GM19395 (cell line): Measurements from ENCODE around the gene SPTBN1.
"Not testable (repeated sequence)": the region's sequence is repeated elsewhere in the genome, so short reads cannot be mapped to it uniquely, and the experiment has no call there.

Experiments
- ATAC-seq: cut with Tn5 transposase; IDR thresholded peaks from one replicate; pipeline ENCODE4 v1.9.1; 2021; ENCODE audit warnings: mild to moderate bottlenecking, moderate library complexity; ENCODE audit not compliant: unreplicated experiment

SPTBN1 gene

DNA sequence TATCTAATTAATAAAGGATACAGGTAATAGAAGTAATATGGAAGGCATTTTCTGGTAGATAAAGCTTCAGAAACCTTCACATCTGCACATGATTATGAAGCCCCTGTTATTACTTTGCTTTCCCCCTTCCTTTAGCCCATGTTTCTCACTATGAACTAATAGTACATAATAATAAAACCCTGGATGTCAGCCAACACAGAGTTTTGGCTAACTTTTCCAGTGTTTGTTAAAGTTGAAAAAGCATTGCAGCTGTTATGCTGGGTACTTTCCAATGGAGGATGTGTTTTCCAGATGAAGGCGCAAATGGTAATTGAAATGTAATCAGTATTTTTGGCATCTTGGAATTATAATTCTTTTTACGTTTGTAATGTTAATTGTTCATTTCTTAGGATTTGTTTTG lies 43.5 kb downstream of the SPTBN1 start:
- no peak for ATAC-seq

DNA sequence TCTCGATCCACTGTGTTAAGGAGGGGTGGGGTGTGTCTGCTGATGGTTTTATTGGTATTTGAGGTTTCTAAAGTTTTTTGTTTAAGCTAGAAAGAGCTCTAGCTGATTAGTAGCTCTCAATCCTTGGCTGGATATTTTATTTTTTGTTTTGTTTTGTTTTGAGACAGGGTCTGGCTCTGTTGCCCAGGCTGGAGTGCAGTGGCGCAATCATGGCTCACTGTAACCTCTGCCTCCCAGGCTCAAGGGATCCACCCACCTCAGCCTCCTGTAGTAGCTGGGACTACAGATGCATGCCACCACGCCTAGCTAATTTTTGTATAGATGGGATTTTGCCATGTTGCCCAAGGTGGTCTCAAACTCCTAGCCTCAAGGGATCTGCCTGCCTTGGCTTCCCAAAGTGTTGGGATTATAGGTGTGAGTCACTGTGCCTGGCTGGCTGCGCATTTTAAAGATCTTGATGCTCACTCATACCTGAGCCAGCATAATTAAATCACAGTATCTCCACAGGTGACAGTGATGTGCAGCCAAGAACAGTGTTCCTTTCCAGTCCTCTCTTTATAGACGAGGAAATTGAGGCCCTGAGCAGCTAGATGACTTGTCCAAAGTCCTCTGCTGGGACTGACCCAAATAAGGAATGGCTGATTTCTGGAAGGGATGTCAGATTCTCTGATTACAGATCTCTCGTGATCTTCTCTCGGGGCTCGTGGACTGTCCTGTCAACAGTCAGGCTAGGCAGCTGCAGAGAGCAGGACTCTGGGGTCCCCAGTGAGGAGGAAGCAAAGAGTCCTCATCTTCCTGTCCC lies 44.5 kb downstream of the SPTBN1 start:
- ATAC-seq, result no peak

DNA sequence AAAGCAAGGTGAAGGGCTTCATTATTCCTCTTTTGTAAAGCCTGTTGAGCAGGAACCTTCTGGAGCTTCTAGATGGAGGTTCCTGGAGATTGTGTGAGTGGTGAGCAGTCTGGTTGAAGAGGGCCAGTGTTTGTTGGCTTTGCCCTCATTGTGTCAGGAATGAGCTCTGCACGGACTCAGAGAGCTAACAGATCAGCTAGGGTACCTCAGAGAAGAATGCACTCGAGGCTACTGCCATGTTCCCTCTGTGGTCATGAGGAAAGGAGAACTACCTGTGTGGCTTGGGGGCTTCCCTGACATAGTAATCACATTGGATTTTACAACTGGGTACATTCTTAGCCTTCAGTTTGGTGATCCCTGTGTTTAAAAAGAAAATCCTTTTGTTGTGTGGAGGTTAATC lies 46.6 kb downstream of the SPTBN1 start:
- ATAC-seq, result no peak

DNA sequence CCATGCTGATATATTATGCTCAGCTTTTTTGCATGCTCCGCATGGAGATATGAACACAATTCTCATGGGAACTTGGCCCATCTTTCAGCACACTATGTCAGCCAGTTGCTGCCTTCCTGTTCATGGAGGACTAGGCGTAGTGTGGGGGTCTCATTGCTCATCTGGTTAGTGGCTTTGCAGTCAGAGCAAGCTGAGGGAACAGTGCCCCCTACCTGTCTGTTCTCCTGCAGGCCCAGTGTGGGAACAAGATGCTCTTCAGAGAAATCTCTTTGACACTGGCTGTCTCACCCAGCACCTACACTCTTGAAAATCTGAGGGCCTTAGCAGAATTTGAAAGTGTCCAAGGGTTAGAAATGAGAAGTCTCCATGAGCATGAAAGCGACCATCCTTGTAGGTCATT lies 47.1 kb downstream of the SPTBN1 start:
- ATAC-seq, result peak; percentile 71

DNA sequence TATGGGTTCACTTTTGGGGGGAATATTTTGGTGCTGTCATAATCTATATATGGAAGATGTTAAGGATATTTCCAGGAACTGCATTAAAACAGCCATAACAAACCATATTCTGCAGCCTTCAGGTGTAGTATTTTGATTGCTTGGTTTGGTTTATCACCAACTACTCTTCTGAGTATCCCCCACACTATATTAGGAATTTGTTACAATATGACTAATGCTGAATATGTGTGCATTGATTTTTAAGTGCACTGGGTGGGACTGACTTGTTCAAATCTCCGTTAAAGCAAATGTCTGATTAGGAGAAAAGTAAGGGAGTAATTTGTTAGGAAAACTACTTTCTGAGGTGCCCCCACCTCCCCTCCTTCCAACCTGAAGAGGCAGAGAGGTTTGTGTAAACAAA lies 47.7 kb downstream of the SPTBN1 start:
- no peak for ATAC-seq

DNA sequence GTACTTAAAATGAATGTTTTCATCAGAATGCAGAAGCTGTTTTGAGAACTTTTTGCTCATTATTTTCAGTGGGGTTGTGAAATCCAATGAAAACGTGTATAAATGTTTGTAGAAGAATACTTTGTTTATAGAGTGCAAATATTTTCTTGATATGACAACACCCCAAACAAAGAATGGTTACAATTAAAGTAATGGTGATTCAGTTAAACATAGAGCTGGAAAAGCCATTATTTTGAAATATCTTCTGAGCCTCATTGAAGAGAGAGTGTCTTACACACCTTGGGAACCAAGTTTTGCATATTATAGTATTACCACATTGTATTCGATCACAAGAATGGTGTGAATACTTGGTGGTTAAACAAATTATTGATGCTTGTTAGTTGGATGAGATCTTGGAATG lies 48.7 kb downstream of the SPTBN1 start:
- no peak for ATAC-seq

GRCh38 chr2:54508541-54508940 lies 52.4 kb downstream of the SPTBN1 start:
- ATAC-seq, result no peak

GRCh38 chr2:54509043-54509442 lies 52.9 kb downstream of the SPTBN1 start:
- ATAC-seq, result not testable (repeated sequence)

- no peak for ATAC-seq
Measured at GRCh38 chr2:54510916-54511315, 54.8 kb downstream of the SPTBN1 start.

DNA sequence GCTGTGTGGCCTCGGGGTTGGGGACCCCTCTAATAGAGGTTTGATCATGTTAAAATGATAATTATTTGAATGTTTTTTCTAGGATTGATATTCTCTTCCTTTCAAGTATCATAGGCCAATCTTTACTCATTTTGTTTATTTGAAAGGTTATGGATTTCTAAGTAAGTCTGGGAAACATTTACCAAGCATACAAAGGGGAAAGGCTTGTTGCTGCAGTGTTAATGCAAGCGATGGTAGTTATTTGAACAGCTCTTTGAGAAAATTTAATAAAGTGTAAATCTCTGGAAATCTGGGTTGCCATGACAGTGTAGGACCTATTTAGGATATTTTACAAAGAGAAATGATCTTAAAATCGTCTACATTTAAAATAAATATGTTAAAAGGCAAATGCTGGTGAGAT lies 56.1 kb downstream of the SPTBN1 start:
- ATAC-seq, result no peak

DNA sequence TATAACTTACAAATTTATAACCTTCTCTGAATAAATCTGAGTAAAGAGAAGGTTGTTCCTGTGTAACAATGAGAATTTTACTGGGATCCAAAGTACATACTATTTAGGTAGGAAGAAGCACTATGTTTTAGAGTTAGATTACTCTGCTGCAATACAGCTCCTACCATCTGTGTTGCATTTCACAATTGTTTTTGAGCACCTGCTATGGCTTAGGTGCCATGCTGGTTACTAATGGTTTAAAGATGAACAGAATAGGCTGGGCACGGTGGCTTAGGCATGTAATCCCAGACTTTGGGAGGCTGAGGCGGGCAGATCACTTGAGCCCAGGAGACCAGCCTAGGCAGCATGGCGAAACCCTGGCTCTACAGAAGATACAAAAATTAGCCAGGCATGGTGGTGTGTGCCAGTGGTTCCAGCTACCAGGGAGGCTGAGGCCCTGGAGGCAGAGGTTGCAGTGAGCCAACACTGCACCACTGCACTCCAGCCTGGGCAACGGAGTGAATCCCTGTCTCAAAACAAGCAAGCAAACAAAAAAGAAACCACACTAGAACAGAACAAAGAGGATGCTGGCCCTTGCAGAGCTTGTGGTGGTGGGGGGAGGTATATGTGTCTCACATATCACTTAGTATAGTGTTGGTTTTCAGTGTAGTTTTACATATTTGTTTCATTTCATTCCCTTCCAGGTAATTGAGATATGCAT lies 56.7 kb downstream of the SPTBN1 start:
- ATAC-seq, result no peak

GRCh38 chr2:54513363-54513715 lies 57.2 kb downstream of the SPTBN1 start:
- ATAC-seq, result no peak

- no peak for ATAC-seq
Measured at GRCh38 chr2:54514822-54515569, 58.9 kb downstream of the SPTBN1 start.

DNA sequence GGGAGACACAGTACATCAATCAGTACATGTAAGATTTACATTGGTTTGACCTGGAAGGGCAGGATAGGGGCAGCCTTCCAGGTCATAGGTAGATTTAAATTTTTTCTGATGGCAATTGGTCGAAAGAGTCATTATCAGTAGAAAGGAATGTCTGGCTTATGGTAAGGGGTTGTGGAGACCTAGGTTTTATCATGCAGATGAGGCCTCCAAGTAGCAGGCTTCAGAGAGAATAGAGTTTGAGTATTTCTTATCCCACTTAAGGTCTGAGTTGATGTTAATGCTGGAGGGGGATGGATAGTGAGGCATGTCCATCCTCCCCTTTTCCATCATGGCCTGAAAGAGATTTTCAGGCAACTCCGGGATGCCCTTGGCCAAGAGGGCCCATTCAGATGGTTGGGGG lies 60.7 kb downstream of the SPTBN1 start:
- no peak for ATAC-seq

- ATAC-seq, result not testable (repeated sequence)
Measured at GRCh38 chr2:54518016-54518415, 61.9 kb downstream of the SPTBN1 start.

DNA sequence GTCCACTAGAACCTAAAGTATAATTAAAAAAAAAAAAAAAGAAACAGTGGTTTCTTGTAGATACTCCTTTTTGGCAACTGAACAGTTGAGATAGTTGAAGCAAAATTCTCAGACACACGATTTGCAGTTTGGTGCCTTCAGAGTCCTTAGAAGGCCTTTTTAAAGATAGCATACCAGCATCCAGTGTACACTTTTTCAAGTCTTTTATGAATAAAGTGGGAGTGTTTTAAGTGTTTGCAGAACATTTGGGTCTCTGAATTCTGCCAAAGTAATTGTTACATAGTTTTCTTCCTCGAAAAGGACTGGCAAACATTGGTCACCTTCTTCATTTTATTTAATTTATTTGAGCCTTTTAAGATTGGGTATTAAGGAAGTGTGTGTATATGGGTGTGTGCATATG lies 62.3 kb downstream of the SPTBN1 start:
- no peak for ATAC-seq

GRCh38 chr2:54519841-54520459 lies 63.8 kb downstream of the SPTBN1 start:
- ATAC-seq, result no peak

DNA sequence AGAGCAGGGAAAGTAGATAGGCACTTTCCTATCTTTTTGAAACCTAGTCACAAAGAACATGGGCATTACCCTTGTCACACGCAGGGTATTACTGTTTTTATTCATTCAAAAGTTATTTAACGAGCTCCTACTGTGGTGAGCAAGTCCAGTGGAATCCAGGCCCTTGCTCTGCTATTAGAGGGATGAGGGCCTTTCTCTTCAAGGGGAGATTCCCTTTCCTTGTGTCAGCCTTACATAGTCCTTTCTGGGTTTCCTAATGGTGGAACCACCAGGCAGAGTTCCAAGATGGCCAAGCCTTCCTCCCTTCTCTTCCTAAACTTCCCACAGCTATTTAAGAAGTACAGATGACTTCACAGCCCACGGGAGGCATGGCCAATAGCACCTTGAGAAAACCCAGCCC lies 64.6 kb downstream of the SPTBN1 start:
- ATAC-seq, result no peak

DNA sequence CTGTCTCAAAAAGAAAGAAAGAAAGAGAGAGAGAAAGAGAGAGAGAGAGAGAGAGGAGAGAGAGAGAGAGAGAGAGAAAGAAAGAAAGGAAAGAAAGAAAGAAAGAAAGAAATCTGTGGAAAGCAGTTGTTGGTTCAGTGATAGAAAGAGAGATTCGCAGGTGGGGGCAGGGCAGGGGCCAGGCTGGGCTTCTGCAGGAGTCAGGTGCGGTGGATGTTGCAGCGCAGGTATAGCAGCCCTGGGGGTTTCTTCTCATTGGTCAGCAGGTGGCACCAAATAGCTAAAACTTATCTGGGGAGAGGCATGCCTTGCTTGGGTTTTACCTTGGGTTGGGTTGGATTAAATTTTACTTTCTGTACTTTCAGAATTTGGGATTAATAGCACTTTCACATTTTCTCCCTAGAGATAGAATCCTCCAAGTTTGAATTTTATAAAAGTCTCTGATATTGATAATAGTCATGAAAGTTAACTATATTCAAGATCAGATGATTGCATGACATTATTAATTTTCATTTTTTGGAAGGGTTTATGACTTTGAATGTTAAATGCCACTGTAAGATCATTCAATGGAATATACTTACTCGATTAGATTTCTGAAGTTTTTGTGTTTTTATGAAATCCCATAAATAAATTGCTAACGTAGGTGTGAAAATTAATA lies 66.6 kb downstream of the SPTBN1 start:
- ATAC-seq, result peak; percentile 79

DNA sequence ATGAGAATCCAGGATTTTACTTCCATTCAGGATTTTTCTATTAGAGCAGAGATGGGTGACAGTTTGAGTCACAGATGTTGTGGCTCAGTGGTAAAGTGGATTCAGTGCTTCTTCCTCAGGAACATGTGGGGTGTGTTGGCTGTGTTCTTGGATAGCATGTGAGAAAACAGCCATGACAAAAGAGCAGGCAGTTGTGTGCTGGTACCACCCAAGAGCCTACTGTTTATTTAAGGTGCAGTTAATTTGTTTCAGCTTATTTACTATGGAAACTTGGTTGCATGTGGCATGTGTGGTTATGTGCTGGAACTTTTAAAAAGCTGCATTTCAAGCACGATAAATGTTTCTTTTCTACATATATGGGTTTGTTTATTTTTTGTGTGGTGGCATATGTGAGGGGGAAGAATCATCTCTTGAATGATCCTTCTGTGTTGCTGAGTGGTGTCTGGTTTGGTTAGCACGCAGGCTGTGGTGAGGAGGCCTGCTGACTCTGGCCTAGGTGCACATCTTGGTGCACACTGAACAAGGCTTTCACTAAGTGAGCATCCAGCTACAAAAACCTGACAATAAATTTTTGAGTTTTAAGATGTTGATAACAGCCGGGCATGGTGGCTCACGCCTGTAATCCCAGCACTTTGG lies 67.3 kb downstream of the SPTBN1 start:
- no peak for ATAC-seq
